ENCODE measurements around the gene SERHL2.
"Not testable (repeated sequence)": the region's sequence is repeated elsewhere in the genome, so short reads cannot be mapped to it uniquely, and the experiment has no call there.

Gene SERHL2

DNA sequence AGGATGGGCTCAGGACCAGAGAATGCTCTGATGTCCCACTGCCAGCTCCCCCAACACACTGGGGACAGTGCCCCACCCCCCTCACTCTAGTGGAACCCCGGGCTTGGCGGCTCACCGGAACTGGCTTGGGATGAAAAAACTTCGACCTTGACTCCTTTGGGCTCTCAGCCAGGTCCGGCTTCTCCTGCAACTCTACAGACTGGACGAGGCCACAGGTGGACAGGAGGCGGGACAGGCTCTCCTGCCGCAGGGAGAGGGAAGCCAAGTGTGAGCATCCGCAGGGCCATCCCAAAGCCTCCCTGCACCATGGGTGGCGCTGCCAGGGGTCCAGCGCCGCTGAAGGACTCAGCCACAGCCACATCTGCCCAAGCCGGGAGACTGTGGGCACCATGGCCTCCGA, 37.9 kb upstream of the SERHL2 start:
- no peak overlapping the region for H3K4me3 ChIP-seq (replicated peaks; ENCODE audit: low read depth, low read length)
- TF ChIP-seq, protein P1, sequence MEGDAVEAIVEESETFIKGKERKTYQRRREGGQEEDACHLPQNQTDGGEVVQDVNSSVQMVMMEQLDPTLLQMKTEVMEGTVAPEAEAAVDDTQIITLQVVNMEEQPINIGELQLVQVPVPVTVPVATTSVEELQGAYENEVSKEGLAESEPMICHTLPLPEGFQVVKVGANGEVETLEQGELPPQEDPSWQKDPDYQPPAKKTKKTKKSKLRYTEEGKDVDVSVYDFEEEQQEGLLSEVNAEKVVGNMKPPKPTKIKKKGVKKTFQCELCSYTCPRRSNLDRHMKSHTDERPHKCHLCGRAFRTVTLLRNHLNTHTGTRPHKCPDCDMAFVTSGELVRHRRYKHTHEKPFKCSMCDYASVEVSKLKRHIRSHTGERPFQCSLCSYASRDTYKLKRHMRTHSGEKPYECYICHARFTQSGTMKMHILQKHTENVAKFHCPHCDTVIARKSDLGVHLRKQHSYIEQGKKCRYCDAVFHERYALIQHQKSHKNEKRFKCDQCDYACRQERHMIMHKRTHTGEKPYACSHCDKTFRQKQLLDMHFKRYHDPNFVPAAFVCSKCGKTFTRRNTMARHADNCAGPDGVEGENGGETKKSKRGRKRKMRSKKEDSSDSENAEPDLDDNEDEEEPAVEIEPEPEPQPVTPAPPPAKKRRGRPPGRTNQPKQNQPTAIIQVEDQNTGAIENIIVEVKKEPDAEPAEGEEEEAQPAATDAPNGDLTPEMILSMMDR (IDR thresholded peaks at IDR 0.05; ENCODE audit: insufficient read depth, low read length, poor library complexity, severe bottlenecking) = no peak
- H3K36me3 ChIP-seq (ENCODE audit: control insufficient read depth, insufficient read depth, low read length) = peaks cover 6% of the 10 kb centered on the region
- no peaks in the 10 kb centered on the region for H3K27me3 ChIP-seq (replicated peaks; ENCODE audit: control insufficient read depth, insufficient read depth, low read length)
- DNase-seq (ENCODE audit: extremely low read depth, insufficient read length) = no peak

DNA sequence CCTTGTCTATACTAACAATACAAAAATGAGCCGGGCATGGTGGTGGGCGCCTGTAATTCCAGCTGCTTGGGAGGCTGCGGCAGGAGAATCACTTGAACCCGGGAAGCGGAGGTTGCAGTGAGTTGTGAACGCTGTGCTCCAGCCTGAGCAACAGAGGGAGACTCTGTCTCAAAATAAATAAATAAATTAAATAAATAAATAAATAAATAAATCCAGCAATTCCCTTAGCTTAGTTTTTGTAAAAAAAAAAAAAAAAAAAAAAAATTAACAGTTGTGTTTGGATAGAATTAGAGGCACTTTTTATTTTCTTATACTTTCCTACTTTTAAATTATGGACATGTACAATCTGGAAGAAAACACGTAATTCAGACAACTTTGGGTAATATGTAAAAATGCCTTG, 36.7 kb upstream of the SERHL2 start:
- H3K36me3 ChIP-seq (ENCODE audit: control insufficient read depth, insufficient read depth, low read length); H3K4me3 ChIP-seq (replicated peaks; ENCODE audit: low read depth, low read length); DNase-seq (ENCODE audit: extremely low read depth, insufficient read length); H3K27me3 ChIP-seq (replicated peaks; ENCODE audit: control insufficient read depth, insufficient read depth, low read length): not testable (repeated sequence)

DNA sequence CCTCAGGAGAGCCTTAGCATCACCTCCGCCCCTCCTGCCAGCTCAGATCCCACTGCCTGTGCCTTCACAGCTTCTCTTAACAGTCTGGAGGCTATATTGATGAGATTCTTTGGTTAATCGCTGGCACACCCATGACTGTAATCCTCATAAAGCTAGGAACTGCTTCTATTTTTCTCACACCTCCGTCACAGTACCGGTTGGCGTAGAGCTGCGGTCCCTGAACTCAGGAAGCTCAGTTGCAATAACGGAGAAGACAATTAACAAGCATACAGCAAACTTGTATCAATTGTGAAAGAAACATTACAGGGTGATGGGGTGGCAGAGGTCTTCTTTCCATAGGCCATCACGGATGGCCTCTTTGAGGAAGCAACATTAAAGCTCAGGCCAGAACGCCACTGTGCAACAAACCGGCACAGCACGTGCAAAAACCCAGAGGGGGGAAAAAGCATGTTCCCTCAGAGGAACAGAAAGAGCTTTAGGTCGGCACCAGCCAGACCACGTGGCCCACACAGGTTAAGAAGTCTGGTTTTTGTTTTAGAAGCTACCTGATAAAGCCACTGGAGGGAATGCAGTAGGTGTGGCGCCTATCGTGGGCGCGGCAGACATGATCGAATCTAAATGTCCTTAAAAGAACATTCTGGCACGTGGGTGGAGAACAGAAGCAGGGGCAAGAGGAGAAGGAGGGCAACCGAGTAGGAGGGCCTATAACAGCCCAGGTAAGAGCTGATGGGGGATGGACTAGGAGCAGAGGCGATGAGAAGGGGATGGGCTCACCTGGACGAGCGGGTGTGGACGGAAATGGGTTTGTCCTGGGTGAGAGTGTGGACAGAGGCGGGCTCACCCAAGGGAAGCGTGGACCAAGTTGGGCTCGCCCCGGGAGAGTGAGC, 34.9 kb upstream of the SERHL2 start:
- peak overlapping the region; percentile 90 for H3K4me3 ChIP-seq (replicated peaks; ENCODE audit: low read depth, low read length)
- not testable (repeated sequence) for H3K36me3 ChIP-seq (ENCODE audit: control insufficient read depth, insufficient read depth, low read length); H3K27me3 ChIP-seq (replicated peaks; ENCODE audit: control insufficient read depth, insufficient read depth, low read length); DNase-seq (ENCODE audit: extremely low read depth, insufficient read length)

DNA sequence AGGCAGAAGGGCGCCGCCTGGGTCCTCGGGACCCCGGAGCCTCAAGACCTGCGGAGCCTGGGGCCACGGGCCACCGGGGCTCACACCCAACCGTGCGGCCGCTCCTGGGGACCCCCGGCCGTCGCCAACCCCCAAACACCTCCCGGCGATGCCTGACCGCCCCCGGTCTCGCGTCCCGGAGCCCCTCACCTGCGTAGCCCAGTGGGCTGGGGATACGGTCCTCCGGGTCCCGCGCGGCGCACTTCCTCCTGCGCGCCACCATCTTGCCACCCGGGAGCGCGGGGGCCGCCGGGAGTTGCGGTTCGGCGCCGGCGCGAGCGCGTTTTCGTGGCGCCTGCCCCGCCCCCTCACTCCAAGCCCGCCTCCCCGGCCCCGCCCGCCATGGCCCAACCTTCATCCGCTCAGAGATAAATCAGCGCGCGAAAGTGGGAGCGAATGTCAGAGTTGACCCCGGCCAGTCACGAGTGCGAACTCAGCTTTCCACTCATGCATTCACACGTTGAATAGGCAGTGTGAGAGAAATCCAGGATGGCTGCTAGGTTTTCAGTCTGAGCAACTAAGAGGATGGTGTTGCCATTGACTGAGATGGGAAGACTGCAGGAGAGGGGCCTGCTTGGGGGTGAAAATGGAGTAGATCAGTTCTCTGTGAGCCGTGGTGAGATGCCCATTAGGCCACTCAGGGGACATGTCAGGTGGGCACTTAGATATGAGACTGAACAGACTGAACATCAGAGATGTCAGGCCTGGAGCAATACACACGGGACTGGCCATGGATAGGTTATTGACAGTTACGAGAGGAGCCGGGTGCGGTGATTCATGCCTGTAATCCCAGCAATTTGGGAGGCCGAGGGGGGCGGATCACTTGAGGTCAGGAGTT, 34.0 kb upstream of the SERHL2 start, which contains the start of gene RRP7A:
Gene RRP7A, minus strand, starts transcription at position 272 of the 877 bp plus-strand sequence. Its CDS starts 10 bp downstream, at position 262.
- TF ChIP-seq, protein P1 (IDR thresholded peaks at IDR 0.05; ENCODE audit: insufficient read depth, low read length, poor library complexity, severe bottlenecking) = no peak
- H3K27me3 ChIP-seq (replicated peaks; ENCODE audit: control insufficient read depth, insufficient read depth, low read length) = no peaks in the 10 kb centered on the region
- peaks cover 2% of the 10 kb centered on the region for H3K36me3 ChIP-seq (ENCODE audit: control insufficient read depth, insufficient read depth, low read length)
- peak within 1 kb of the TSS; percentile 90 for H3K4me3 ChIP-seq (replicated peaks; ENCODE audit: low read depth, low read length)
- peak; percentile 84 for DNase-seq (ENCODE audit: extremely low read depth, insufficient read length)

DNA sequence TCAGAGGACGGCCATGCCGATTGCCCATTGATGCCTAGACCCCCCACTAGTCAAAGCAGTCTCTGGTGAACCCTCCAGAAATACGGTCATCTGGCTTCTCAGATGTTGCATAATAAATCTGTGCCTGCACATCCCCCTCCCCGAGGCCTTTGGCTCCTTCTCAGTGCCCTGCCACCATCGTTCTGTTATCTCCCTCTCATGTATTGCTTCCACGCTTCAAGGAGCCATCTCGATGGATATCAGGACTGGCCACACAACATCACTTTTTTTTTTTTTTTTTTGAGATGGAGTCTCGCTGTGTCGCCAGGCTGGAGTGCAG, 32.6 kb upstream of the SERHL2 start:
- H3K36me3 ChIP-seq (ENCODE audit: control insufficient read depth, insufficient read depth, low read length) = peaks cover 2% of the 10 kb centered on the region
- H3K27me3 ChIP-seq (replicated peaks; ENCODE audit: control insufficient read depth, insufficient read depth, low read length) = no peaks in the 10 kb centered on the region
- DNase-seq (ENCODE audit: extremely low read depth, insufficient read length) = no peak
- TF ChIP-seq, protein P1 (IDR thresholded peaks at IDR 0.05; ENCODE audit: insufficient read depth, low read length, poor library complexity, severe bottlenecking) = no peak
- no peak overlapping the region for H3K4me3 ChIP-seq (replicated peaks; ENCODE audit: low read depth, low read length)

DNA sequence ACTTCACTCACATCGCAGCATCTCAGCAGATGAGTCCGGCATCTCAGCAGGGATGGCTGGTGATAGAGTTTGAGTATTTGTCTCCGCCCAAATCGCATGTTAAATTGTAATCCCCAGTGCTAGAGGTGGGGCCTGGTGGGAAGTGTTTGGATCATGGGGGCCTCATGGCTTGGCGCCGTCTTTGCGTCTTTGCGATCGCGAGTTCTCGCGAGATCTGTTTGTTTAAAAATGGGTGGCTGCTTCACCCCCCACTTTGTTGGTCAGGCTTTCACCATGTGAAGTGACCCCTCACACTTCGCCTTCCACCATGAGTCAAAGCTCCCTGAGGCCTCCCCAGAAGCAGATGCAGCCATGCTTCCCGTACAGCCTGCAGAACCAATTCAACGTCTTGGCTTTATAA, 31.2 kb upstream of the SERHL2 start:
- DNase-seq (ENCODE audit: extremely low read depth, insufficient read length) = no peak
- Histone ChIP-seq H3K4me3 (replicated peaks; ENCODE audit: low read depth, low read length) (no peak overlapping the region), H3K36me3 (ENCODE audit: control insufficient read depth, insufficient read depth, low read length) (peaks cover 2% of the 10 kb centered on the region), H3K27me3 (replicated peaks; ENCODE audit: control insufficient read depth, insufficient read depth, low read length) (no peaks in the 10 kb centered on the region)
- TF ChIP-seq, protein P1 (IDR thresholded peaks at IDR 0.05; ENCODE audit: insufficient read depth, low read length, poor library complexity, severe bottlenecking) = no peak
